ENCODE data around the gene COQ3. TPM values are rescaled to one million over a fixed set of nuclear protein-coding genes. Genes with fewer than 3 reads are reported as not detected.
"Not testable (repeated sequence)": the region's sequence is repeated elsewhere in the genome, so short reads cannot be mapped to it uniquely, and the experiment has no call there.

The COQ3 gene
- total RNA-seq, 1 experiment from 2014 or later = 7.7 TPM

DNA sequence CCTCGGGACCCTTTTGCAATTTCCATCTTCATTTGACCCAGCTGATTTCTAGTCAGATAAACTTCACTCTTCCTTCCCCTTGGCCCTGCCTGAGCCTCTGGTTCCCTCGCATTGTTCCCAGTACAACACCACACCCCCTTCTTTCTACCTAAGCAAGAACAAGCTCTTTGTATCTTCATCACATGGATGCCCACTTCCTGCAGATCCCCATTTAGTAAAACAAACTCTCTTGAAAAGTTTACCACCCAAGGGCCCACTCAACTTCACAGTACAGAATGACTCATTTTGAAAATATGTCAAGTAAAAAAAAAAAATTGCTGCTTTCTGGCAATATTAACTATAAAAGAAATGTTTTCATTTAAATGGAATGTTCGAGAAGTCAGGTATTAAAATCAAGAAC is 49.7 kb downstream of the COQ3 start:
- no TSS peak for BruUV-seq (replicated peaks)
- peaks cover 7% of the 10 kb centered on the region for H3K4me1 Mint-ChIP-seq (ENCODE audit: insufficient read depth, unreplicated experiment)

DNA sequence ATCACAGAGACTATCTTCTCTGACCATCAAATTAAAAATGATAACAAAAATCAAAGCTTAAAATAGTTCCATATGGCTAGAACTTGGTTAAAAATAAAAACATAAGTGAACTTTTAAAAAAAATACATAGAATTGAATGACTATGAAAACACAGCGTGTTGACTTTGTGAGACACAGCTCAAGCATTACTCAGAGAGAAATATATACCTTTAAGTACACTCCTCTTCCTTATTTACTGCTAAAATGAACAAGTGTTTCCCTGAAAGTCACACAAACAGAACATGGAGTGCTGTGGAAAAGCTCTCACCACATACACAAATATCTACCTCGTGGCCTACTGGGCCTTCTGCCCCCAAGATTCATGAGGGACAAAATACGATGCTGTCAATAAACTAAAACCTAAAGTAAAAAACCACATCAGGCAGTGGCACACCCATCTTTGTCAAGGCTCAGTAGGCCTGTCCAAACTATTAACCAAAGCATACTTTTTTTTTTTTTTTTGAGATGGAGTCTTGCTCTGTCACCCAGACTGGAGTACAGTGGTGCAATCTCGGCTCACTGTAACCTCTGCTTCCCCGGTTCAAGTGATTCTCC is 52.0 kb downstream of the COQ3 start:
- intact Hi-C loops (cut with micrococcal nuclease) = no loop called here
- POLR2A ChIA-PET = no interaction called here
- DNase-seq (ENCODE audit: unreplicated experiment) = no peak
- no TSS peak for BruUV-seq (replicated peaks)
- Mint-ChIP-seq H3K4me3 (ENCODE audit: unreplicated experiment) (no peak overlapping the region), H3K27ac (ENCODE audit: low read depth, unreplicated experiment) (no peak overlapping the region), H3K9me3 (ENCODE audit: unreplicated experiment) (no peaks in the 10 kb centered on the region), H3K36me3 (ENCODE audit: insufficient read depth, unreplicated experiment) (no peaks in the 10 kb centered on the region), H3K27me3 (ENCODE audit: insufficient read depth, unreplicated experiment) (no peaks in the 10 kb centered on the region), H3K4me1 (ENCODE audit: insufficient read depth, unreplicated experiment) (peaks cover 7% of the 10 kb centered on the region)
- TF ChIP-seq, protein P1, sequence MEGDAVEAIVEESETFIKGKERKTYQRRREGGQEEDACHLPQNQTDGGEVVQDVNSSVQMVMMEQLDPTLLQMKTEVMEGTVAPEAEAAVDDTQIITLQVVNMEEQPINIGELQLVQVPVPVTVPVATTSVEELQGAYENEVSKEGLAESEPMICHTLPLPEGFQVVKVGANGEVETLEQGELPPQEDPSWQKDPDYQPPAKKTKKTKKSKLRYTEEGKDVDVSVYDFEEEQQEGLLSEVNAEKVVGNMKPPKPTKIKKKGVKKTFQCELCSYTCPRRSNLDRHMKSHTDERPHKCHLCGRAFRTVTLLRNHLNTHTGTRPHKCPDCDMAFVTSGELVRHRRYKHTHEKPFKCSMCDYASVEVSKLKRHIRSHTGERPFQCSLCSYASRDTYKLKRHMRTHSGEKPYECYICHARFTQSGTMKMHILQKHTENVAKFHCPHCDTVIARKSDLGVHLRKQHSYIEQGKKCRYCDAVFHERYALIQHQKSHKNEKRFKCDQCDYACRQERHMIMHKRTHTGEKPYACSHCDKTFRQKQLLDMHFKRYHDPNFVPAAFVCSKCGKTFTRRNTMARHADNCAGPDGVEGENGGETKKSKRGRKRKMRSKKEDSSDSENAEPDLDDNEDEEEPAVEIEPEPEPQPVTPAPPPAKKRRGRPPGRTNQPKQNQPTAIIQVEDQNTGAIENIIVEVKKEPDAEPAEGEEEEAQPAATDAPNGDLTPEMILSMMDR (IDR thresholded peaks at IDR 0.05; ENCODE audit: unreplicated experiment) = no peak
- CTCF ChIA-PET = interaction anchor here (0.7 to 1.0 kb wide), 2 partner anchors 11 to 84 kb away, joined by 3 to 8 read pairs; no protein-coding TSS in a partner anchor

More for the DNA sequence above, 49.7 kb downstream of the COQ3 start:
- TF ChIP-seq, protein P1 (IDR thresholded peaks at IDR 0.05; ENCODE audit: unreplicated experiment) = no peak
- Mint-ChIP-seq H3K27me3 (ENCODE audit: insufficient read depth, unreplicated experiment) (no peaks in the 10 kb centered on the region), H3K27ac (ENCODE audit: low read depth, unreplicated experiment) (no peak overlapping the region), H3K9me3 (ENCODE audit: unreplicated experiment) (no peaks in the 10 kb centered on the region), H3K36me3 (ENCODE audit: insufficient read depth, unreplicated experiment) (no peaks in the 10 kb centered on the region), H3K4me3 (ENCODE audit: unreplicated experiment) (no peak overlapping the region)
- ChIA-PET POLR2A (interaction anchor here (0.6 to 1.3 kb wide), 3 partner anchors 10 to 82 kb away, joined by 3 to 5 read pairs (median 3); no protein-coding TSS in a partner anchor), CTCF (interaction anchor here (0.6 to 7.7 kb wide), 3 partner anchors 10 to 37 kb away, joined by 4 to 92 read pairs (median 51); no protein-coding TSS in a partner anchor)
- intact Hi-C loops (cut with micrococcal nuclease) = no loop called here
- no peak for DNase-seq (ENCODE audit: unreplicated experiment)

DNA sequence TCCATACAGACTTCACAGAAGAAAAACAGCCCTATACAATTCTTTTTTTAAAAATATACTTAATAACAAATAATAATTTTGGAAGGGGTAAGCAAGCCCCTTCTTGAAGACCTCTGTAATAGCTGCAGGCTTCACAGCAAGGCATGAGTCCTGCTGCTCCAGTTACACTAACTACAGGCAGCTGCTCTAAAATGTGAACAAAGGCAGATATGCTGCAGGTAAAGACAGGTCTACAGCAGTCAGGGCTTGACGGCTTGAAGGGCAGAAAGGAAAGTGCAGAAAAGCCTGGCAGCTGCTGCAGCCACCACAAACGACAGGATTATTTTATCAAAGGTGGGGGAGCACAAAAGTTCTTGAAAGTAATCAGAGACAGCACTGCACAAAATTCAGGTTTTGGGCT is 55.8 kb downstream of the COQ3 start:
- Mint-ChIP-seq H3K36me3 (ENCODE audit: insufficient read depth, unreplicated experiment) (no peaks in the 10 kb centered on the region), H3K9me3 (ENCODE audit: unreplicated experiment) (no peaks in the 10 kb centered on the region), H3K4me1 (ENCODE audit: insufficient read depth, unreplicated experiment) (peaks cover 9% of the 10 kb centered on the region), H3K27me3 (ENCODE audit: insufficient read depth, unreplicated experiment) (no peaks in the 10 kb centered on the region), H3K27ac (ENCODE audit: low read depth, unreplicated experiment) (no peak overlapping the region), H3K4me3 (ENCODE audit: unreplicated experiment) (no peak overlapping the region)
- POLR2A ChIA-PET = interaction anchor here (0.6 to 1.8 kb wide), 2 partner anchors 56 to 88 kb away, joined by 3 to 6 read pairs; partner anchors contain the start of gene COQ3
- DNase-seq (ENCODE audit: unreplicated experiment) = no peak
- CTCF ChIA-PET = interaction anchor here (0.9 to 3.5 kb wide), 7 partner anchors 8 to 88 kb away, joined by 3 to 23 read pairs (median 3); partner anchors contain the start of gene FAXC
- TF ChIP-seq, protein P1 (IDR thresholded peaks at IDR 0.05; ENCODE audit: unreplicated experiment) = no peak
- no TSS peak for BruUV-seq (replicated peaks)
- intact Hi-C loops (cut with micrococcal nuclease) = no loop called here

DNA sequence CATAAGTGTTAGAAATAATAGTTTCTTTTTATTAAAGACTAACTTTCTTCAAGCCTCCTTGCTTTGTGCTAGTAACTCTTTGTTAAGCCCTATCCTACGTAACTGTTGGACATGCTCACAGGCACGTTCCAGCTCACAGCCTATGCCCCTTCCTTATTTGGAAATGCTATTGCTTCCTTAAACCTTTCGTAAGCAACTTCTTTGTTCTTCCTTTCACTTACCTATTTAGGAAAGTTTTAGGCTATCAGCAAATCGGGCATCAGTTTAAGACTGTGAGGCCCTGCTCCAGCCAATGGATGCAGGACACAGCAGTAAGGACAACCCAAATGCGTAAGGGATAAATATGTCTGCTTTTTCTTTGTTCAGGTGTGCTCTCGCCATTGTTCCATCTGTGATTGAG is 58.7 kb downstream of the COQ3 start:
- H3K27me3 Mint-ChIP-seq (ENCODE audit: insufficient read depth, unreplicated experiment); intact Hi-C loops (cut with micrococcal nuclease); H3K36me3 Mint-ChIP-seq (ENCODE audit: insufficient read depth, unreplicated experiment); H3K27ac Mint-ChIP-seq (ENCODE audit: low read depth, unreplicated experiment); H3K4me3 Mint-ChIP-seq (ENCODE audit: unreplicated experiment); H3K9me3 Mint-ChIP-seq (ENCODE audit: unreplicated experiment); BruUV-seq (replicated peaks); H3K4me1 Mint-ChIP-seq (ENCODE audit: insufficient read depth, unreplicated experiment); DNase-seq (ENCODE audit: unreplicated experiment): not testable (repeated sequence)
- POLR2A ChIA-PET = interaction anchor here (1.1 kb wide), 1 partner anchor 91 kb away, joined by 4 read pairs; no protein-coding TSS in a partner anchor
- CTCF ChIA-PET = interaction anchor here (0.6 to 1.9 kb wide), 16 partner anchors 11 to 382 kb away, joined by 3 to 51 read pairs (median 4); partner anchors contain the start of genes COQ3 and FAXC

Data from MCF 10A (cell line).